GM10266 (cell line): ENCODE data around the gene ZNRD2.
A peak's percentile ranks its signal among the peaks of the same experiment; 100 is the strongest.

Experiments
- DNase-seq: peaks from one replicate; pipeline ENCODE4 v3.0.0; 2012; ENCODE audit errors: extremely low spot score
- CTCF ChIP-seq: IDR thresholded peaks from 2 replicates; pipeline ENCODE4 v1.5.1; 2012; ENCODE audit warnings: mild to moderate bottlenecking, low read depth; ENCODE audit not compliant: control insufficient read depth, insufficient read depth; ENCODE audit errors: missing control alignments

The ZNRD2 gene

GRCh38 chr11:65574811-65575567 is 4.7 kb downstream of the ZNRD2 start:
- no peak for TF ChIP-seq CTCF
- no peak for DNase-seq

- no peak for TF ChIP-seq CTCF
- DNase-seq: peak; percentile 95
Observed at GRCh38 chr11:65575568-65576231, 5.4 kb downstream of the ZNRD2 start, which contains the start of gene EHBP1L1. EHBP1L1 (plus strand) TSS chr11:65576053; CDS start chr11:65576303, 250 bp downstream.

GRCh38 chr11:65576232-65576866 is 6.1 kb downstream of the ZNRD2 start:
- DNase-seq: no peak
- no peak for TF ChIP-seq CTCF

- no peak for DNase-seq
- TF ChIP-seq CTCF: no peak
Observed at GRCh38 chr11:65576867-65577755, 6.8 kb downstream of the ZNRD2 start.

GRCh38 chr11:65577756-65578109 is 7.5 kb downstream of the ZNRD2 start:
- no peak for DNase-seq
- TF ChIP-seq CTCF: no peak

- no peak for DNase-seq
- TF ChIP-seq CTCF: no peak
Observed at GRCh38 chr11:65578134-65578533, 7.9 kb downstream of the ZNRD2 start.
